Activated CD8-positive, alpha-beta memory T cell treated with anti-CD3 and anti-CD28 coated beads, Interleukin-2, amount 50 U/mL, for 1 hour (primary cell): ENCODE measurements around the gene ZNF490.
"Not testable (repeated sequence)": the region's sequence is repeated elsewhere in the genome, so short reads cannot be mapped to it uniquely, and the experiment has no call there.

Experiments used
- DNase-seq: peaks from one replicate; pipeline ENCODE4 v3.0.0-alpha.2; 2020; ENCODE audit errors: extremely low read depth

ZNF490 gene

DNA sequence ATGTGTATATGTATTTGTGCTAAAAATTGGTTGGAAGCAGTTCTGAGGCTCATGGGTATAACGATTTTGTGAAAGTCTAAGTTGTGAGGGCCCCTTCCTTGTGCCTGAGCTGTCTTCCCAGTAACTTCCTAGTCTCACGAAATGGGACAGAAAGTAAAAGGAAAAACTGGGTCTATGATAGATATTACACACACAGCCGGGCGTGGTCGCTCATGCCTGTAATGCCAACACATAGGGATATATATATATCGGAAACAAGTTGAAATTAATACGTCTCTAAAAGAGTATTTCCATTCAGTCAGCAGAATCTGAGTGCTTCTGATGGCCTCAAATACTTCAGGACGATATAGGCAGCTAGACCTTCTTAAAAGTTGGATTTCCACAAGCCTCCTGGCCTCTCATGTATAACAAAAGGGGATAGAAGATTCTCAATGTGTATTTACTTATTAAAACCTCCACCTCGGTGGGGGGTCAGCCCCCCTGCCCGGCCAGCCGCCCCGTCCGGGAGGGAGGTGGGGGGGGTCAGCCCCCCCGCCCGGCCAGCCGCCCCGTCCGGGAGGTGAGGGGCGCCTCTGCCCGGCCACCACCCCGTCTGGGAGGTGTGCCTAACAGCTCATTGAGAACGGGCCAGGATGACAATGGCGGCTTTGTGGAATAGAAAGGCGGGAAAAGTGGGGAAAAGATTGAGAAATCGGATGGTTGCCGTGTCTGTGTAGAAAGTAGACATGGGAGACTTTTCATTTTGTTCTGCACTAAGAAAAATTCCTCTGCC, 10.8 kb upstream of the ZNF490 start:
- DNase-seq: not testable (repeated sequence)

DNA sequence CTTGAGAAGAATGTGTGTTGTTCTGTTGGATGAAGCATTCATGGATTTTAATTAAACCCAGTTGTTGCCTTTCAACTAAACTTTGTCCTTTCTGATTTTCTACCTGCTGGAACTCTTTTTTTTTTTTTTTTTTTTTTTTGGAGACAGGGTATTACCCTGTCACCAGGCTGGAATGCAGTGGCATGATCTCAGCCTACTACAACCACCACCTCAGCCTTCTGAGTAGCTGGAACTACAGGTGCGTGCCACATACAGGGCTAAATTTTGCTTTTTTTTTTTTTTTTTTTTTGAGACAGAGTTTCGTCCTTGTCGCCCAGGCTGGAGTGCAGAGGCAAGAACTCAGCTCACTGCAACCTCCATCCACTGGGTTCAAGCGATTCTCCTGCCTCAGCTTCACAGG, 7.0 kb upstream of the ZNF490 start:
- no peak for DNase-seq

GRCh38 chr19:12611361-12611699, 717 bp upstream of the ZNF490 start:
- DNase-seq: no peak

DNA sequence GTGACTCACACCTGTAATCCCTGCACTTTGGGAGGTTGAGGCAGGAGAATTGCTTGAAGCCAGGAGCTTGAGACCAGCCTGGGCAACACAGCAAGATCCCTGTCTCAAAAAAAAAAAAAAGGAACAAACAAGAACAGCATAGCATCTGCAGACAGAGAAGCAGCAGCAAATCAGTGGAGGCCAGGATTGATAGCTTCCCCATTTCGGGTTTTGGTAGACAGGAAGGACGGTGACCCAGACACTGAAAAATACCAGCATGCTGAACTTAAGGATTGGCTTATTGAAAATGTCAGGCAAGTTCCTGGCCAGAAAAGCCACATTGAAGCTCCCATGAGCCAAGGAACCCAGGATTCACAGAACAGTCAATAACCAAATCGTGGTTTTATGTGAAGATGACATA, 3.0 kb downstream of the ZNF490 start:
- no peak for DNase-seq

DNA sequence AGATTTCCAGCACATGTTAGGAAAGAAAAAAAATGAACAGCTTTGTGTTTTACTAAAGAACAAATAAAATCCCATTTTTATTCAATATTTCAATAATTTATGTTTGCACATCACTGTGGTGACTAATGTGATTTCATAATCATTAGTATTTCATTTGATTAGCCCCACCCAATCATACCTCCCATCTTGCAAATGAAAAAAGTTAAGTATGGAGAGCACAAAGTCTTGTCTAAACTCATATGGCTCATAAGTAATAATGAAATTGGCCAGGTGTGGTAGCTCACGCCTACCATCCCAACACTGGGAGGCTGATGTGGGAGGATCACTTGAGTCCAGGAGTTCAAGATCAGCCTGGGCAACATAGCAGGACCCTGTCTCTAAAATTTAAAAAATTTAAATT, 3.8 kb downstream of the ZNF490 start:
- no peak for DNase-seq

DNA sequence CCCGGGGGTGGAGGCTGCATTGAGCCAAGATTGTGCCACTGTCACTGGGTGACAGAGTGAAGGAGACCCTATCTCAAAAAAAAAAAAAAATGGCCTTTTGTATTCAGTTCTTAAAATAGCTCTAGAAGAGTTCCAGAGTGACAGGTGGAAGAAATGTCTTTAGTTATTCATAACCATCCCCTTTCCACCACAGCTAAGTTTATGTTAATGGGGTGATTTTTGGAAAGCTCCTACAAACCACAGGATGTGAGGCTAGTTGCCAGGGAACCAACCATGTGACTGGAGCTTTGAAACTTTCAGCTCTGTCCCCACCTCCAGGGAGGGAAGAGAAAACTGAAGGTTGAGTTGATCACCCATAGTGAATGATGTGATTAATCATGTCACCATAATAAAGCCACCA, 6.9 kb downstream of the ZNF490 start:
- DNase-seq: no peak

DNA sequence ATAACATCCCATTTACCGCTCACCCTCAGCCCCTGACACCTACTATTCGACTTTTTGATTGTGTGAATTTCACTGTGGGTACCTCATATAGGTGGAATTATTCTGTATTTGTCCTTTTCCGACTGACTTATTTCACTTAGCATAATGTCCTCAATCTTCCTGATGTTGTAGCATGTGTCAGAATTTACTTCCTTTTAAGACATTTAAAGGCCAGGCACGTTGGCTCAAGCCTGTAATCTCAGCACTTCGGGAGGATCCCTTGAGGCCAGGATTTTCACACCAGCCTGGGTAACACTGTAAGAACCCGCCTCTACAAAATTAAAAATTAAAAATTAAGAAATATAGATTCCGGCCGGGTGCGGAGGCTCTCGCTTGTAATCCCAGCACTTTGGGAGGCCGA, 13.0 kb downstream of the ZNF490 start:
- DNase-seq: no peak

DNA sequence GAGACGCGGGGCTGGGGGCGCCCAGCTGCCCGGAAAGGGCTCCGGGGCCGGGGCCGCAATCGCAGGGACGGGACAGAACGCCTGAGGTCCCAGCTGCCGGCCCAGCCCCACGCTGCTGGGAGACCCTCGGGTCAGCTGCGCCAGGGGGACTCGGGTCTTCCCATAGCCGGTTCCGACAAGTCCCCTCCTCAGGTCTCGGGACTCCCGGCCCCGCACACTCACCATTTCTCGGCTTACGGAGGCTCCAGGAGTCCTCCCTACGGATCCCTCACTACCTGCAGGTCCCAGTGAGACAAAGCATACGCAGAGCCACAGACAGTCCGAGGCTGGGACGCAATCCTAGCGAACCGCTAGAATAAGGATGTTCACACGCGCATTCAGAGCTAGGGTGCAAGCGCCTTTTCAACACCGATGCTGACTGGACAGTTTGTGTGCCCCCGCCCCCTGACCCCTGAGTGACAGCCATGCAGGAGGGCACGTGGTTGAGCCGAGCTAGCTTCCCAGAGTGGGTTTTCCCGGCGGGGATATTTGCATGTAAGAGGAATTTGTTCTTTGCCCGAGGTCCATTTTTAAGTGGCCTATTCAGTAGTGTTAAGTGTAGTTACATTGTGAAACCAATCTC, 13.6 kb downstream of the ZNF490 start:
- no peak for DNase-seq

DNA sequence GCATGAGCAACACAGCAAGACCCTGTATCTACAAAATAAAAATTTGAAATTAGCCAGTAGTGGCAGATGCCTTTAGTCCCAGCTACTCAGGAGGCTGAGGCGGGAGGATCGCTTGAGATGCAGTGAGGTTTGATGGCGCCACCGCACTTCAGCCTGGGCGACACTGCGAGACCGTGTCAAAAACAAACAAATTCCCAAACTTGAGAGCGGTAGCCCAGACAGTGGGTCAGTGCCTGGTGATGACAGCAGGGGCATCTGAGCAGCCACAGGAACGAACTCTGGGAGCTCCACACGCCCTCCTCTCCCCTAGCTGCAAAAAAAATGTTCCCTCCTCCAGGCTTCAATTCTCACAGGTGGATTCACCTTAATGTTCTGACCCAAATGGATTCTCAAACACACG, 14.1 kb downstream of the ZNF490 start:
- DNase-seq: no peak

GRCh38 chr19:12581100-12581499, 29.5 kb downstream of the ZNF490 start:
- no peak for DNase-seq

DNA sequence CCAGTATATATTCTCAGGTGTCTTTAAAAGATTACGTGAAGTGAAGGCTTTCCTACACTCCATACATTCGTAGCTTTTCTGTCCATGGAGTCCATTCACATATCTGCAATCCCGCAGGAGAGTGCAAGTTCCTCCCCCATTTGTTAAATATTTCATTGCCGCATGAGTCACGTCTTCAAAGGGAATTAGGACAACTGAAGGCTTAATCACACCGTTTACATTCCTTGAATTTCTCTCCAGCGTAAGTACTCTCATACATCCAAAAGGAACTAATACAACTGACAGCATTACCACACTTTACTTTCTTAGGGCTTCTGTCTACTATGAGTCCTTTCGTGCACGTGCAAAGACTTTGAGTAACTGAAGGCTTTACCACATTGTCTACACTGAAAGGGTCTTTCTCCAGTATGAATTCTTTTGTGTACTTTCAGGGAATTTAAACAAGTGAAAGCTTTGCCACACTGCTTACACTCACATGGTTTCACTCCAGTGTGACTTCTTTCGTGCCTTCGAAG, 30.4 kb downstream of the ZNF490 start:
- no peak for DNase-seq

GRCh38 chr19:12578641-12579040, 32.0 kb downstream of the ZNF490 start:
- no peak for DNase-seq

GRCh38 chr19:12574036-12574435, 36.6 kb downstream of the ZNF490 start:
- no peak for DNase-seq

GRCh38 chr19:12567951-12568350, 42.7 kb downstream of the ZNF490 start:
- no peak for DNase-seq

DNA sequence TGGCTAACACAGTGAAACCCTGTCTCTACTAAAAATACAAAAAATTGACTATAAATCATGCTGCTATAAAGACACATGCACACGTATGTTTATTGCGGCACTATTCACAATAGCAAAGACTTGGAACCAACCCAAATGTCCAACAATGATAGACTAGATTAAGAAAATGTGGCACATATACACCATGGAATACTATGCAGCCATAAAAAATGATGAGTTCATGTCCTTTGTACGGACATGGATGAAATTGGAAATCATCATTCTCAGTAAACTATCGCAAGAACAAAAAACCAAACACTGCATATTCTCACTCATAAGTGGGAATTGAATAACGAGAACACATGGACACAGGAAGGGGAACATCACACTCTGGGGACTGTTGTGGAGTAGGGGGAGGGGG, 44.2 kb downstream of the ZNF490 start:
- not testable (repeated sequence) for DNase-seq

DNA sequence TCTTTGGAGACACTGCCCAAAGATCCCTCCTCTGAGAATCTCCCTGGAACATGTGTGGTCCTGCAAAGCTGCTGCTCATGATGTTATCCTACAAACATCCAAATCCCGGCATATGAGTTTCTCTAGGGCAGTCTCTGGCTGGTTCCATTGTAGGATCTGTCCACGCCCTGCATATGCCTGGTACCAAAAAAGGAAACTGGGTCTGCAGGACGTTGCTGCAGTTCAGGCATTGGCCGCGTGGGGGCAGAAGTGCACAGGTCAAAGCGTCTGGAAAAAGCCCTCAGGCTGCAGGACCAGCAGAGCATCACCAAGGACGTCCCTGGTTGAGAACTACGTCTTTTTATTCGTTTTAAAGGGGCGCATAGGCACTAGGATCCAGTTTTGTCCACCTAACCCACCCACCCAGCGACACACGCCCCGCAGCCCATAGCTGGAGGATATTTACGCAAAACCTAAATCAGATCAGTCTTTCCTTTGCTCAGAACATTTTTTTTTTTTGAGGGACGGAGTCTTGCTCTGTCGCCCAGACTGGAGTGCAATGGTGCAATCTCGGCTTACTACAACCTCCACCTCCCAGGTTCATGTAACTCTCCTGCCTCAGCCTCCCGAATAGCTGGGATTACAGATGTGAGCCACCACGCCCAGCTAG, 46.5 kb downstream of the ZNF490 start:
- DNase-seq: peak; percentile 68

DNA sequence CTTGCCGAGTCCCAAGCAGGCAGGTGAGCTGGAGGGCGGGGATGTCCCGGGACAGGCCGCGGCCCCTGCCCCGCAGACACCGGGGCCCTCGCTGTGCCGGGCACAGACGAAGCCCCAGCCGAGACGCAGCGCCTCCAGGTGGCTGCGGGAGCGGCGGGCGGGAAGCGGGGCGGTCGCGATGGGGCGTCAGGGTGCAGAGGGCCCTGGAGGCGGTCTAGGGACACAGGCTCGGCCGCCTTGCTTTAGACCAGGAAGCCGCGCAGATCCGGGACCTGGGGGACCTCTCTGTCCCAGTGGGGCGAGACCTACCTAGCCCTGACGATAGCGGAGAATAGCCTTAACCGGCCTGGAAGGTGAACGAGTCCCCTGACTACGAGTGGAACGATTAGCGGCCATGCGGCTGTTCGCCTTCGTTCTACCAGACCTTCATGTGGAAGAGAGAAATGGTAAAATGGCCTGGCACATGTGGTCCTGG, 55.1 kb downstream of the ZNF490 start:
- no peak for DNase-seq

GRCh38 chr19:12551060-12551832, 59.4 kb downstream of the ZNF490 start, which contains the start of gene ZNF564:
Gene ZNF564 (minus strand): TSS chr19:12551482. CDS start chr19:12551332, 150 bp downstream.
- DNase-seq: peak; percentile 87

DNA sequence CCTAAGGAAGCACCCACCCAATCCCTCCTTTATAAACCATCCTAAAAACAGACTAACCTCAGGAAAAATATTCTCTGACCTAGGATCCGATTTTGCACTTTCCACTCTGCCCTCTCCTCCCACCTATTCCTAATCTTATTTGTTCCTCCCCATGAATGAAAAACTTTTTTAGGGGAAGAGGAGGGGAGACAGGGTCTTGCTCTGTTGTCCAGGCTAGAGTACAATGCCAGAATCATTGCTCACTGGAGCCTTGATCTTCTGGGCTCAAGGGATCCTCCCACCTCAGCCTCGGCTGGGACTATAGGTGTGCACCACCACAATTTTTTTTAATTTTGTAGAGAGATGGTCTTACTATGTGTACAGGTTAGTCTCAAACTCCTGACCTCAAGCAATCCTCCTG, 63.7 kb downstream of the ZNF490 start:
- DNase-seq: no peak

DNA sequence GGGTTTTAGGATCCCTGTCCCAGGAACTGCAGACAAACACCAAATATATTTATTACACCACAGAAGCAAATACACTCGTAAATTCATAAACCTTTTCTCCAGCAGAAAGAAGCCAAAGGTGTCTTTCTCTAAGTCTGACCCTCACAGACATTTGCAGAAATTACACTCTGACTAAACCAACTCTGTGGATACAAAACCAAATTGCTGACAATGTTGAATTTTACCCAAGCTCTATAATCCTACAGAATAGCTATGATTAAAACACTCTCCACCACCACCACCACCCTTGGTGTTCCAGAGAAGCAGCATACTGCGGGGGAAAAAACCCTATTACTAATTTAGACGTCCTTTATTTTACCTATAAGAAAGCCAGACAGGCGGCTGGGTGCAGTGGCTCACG, 64.5 kb downstream of the ZNF490 start:
- no peak for DNase-seq

- DNase-seq: no peak
These were observed 65.3 kb downstream of the ZNF490 start for GRCh38 chr19:12545267-12545666.

DNA sequence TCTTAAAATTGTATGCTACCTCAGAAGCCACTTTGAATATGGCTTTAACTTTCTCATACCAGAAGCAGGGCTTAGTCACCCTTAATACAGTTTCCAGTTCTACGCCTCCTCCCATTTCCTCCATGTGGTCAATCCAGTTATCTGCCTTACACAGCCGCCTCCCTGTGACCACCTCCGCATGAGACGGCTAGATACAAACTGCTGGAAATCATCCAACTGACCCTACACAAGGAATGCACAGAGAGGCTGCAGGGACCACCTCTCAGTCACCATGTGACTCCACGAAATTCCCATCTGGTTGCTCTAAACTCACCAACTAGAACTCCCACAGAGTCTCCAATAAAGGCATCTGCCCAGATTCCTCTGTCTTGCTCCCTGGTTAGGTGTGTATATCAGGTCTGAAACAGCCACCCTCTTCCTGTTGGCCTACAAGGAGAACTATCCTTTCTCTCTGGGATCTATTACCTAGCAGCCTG, 66.2 kb downstream of the ZNF490 start:
- no peak for DNase-seq
